Sigmoid colon (tissue), 4 donors: ENCODE results near the gene DERA.

Experiments used
- CTCF ChIP-seq, 4 experiments: fragments of 450-650 bp in 3 of 4; fragments of 200-600 bp in 1 of 4; IDR thresholded peaks; one replicate each; pipeline ENCODE4 v1.5.1; 2016 to 2019; ENCODE audit warnings: antibody characterized with exemption in 4 of 4, mild to moderate bottlenecking in 3 of 4, moderate library complexity in 2 of 4
- EP300 ChIP-seq, 4 donors: sonication (generic); formaldehyde crosslinking; IDR thresholded peaks; one replicate each; pipeline ENCODE4 v1.6.1; 2017; ENCODE audit warnings: antibody characterized with exemption in 4 of 4
- POLR2A ChIP-seq, 2 donors: fragments of 450-650 bp; IDR thresholded peaks; one replicate each; pipeline ENCODE4 v1.6.1; 2016; ENCODE audit warnings: antibody characterized with exemption in 2 of 2, mild to moderate bottlenecking in 2 of 2, moderate library complexity in 2 of 2
- POLR2AphosphoS5 ChIP-seq, 4 donors: sonication (generic); formaldehyde crosslinking; IDR thresholded peaks; one replicate each; pipeline ENCODE4 v1.6.1; 2017; ENCODE audit warnings: antibody characterized with exemption in 4 of 4

- TF ChIP-seq POLR2AphosphoS5 (IDR thresholded peaks at IDR 0.05) (no peak), CTCF (IDR thresholded peaks at IDR 0.05) (no peak), POLR2A (IDR thresholded peaks at IDR 0.05) (no peak), EP300 (IDR thresholded peaks at IDR 0.05) (no peak)
Observed at GRCh38 chr12:16062611-16063010, 151.5 kb downstream of the DERA start.
